ENCODE data around the gene LSM4.

The LSM4 gene

DNA sequence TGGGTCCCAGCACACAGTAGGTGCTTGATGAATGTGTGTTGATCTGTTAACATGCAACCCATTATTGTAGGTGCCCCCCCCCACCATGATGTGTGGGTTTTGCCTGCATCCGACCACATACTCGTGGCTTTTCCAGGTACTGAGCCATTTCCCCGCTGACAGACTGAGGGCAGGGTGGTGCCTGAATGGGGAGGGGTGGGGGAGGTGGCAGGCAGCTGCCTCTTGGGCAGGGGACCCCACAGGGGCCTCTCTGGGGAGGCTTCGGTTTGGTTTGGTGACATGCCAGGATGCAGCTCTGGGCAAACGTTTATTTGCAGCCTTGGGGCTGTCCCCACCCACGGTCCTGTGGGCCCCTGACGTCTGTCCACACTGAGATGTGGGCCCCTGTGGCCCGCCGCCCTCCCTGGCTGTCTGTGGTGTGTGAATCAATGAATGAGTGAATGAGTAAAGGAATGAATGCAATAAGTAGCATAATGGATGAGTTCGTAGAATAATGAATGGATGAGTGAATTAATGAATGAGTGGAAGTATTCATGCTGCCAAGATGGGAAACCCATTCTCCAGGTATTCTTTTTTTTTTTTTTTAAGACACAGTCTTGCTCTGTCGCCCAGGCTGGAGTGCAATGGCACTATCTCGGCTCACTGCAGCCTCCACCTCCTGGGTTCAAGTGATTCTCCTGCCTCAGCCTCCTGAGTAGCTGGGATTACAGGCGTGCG lies 32.4 kb downstream of the LSM4 start:
- no peak for DNase-seq

DNA sequence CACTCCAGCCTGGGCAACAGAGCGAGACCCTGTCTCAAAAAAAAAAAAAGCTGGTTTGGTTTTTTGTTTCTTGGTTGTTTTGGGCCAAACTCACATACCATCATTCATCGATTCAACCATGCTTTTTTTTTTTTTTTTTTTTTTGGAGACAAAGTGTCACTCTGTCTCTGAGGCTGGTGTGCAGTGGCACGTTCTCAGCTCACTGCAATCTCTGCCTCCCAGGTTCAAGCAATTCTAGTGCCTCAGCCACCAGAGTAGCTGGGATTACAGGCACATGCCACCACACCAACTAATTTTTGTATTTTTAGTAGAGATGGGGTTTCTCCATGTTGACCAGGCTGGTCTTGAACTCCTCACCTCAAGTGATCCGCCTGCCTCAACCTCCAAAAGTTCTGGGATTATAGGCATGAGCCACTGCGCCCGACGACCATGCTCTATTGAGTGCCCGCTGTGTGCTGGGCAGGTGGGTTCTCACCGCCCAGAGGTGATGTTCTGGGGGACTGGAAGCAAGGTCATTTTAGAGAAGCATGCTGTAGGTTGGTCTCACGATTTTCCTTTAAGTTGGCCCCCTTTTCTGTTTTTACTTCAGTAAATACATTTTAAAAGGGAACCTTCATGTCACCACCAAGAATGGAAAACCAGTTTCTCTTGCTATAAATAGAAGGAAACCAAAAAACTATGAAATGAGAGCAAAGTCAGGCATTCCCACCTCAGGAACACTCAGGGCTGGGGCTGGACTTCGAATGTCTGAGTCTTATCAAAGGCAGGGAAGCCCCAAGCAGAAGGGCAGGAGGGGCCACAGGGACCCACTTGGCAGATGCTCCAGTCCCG lies 33.2 kb downstream of the LSM4 start:
- no peak for DNase-seq

GRCh38 chr19:18287836-18288772 lies 34.8 kb downstream of the LSM4 start:
- no peak for DNase-seq

GRCh38 chr19:18286973-18287635 lies 35.8 kb downstream of the LSM4 start:
- no peak for DNase-seq

DNA sequence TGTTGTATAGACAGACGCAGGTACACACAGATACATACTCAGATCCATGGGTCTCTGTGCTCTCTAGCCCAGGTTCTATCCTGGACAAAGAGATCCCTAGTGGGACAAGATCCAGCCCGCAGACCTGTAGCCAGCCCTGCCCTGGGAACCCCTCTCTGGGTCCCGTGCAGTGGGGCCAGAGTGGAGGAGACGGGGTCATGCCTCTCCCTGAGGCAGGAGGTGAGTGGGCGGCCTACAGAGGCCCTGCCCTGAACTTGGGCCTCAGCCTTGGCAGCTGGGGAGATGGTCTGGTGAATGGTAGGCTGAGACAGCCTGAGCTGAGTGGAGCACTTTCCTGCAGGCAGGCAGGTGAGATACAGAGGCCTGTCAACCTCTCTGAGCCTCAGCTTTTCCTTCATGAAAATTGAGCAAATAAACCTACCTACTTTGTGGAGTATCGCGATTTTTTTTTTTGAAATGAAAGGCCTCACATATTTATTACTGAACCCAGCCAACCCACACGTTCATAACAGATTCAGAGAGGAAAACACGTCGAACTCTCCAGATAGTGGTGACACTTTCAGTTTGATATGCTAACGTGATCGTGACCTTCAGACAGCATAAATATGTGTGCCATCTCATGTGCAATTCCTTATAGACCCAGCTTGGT lies 38.0 kb downstream of the LSM4 start:
- no peak for DNase-seq

- no peak for DNase-seq
These were observed 39.5 kb downstream of the LSM4 start for GRCh38 chr19:18283338-18283737.

DNA sequence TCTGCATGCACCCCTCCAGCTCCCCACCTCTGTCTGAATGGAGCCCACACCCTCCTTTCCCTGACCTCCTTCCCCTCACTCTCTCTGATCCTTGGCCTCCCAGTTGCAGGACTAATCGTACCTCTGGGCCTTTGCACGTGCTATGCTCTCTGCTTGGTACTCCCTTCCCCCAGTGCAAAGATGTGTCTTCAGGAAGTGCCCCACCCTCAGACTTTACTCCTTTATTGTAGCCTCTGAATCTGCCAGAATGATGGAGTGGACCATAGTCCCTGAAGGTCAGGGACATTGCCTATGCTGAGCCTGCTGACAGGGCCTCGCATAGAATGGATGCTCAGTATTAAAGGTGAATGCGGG lies 40.1 kb downstream of the LSM4 start:
- no peak for DNase-seq

DNA sequence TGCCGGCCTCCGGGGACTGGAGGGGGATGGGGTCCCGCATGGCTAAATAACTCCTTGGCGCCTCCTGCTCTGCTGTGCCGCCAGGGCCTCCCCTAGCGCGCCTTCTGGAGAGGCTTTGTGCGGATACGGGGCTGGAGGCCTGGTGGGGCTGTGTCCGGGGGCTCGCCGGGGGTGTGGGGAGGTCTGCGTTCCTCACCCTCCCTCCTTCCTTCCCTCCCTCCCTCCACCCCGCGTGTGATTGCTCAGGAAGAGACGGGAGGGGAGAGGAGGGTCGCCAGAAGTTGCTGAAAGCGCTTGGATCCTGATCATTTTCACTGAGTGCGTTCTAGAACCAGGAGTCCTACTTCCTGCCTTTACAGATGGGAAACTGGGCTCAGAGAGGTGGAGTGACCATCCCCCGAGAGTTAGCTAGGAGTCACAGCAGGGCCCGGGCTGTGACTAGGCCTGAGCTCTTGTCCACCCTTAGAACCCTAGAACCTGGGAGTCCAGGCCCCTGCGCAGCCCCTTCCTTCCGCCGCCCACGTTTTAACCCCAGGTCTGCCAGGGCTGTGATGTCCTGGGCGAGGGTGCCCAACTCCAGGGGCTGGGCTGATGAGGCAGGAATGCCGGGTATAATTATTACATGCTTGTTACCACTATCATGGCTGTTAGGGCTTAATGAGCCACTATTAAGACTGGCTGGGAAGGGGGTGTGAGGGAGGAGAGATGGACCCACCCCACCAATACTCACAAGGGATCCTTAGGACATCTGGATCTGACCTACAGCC lies 40.7 kb downstream of the LSM4 start:
- peak; percentile 70 for DNase-seq

- DNase-seq: peak; percentile 74
These were observed 41.5 kb downstream of the LSM4 start, which contains the start of gene JUND for GRCh38 chr19:18281082-18282020. TSS of gene JUND (minus strand) at chr19:18281622. CDS start at chr19:18281484, 138 bp downstream.

GRCh38 chr19:18280247-18281081 lies 42.4 kb downstream of the LSM4 start:
- peak; percentile 22 for DNase-seq

DNA sequence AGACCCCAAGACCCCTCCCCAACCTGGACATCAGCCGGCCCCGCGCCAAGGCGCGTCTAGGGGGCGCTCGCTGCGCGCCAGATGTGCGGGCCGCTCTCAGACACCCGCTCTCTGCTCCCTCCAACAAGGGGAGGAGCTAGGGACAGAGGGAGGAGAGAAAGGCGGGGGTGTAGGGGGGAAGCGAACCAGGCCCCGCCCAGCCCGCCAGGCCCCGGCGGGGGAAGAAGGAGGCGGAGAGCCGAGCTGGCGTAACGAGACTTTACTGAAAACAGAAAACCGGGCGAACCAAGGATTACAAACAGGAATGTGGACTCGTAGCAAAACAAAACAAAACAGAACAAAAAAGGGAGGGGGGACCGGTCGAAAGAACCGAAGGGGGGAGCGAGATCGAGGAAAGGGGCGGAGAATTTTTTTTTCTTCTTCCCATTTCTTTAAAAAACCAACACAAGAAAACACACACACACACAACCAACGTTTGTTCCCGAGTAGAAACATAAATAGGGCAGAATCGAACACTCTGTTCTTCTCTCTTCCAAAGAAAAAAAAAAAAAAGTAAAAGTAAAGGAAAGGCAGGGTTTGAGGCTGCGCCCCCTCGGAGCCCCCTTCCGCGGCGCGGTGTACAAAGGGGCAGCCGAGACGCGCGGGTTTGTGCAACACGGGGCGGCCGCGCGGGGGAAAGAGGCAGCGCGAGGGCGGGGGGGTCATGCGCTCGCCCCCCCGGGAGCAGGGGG lies 43.2 kb downstream of the LSM4 start:
- DNase-seq: peak; percentile 64

- no peak for DNase-seq
These were observed 43.7 kb downstream of the LSM4 start for GRCh38 chr19:18279266-18279515.

DNA sequence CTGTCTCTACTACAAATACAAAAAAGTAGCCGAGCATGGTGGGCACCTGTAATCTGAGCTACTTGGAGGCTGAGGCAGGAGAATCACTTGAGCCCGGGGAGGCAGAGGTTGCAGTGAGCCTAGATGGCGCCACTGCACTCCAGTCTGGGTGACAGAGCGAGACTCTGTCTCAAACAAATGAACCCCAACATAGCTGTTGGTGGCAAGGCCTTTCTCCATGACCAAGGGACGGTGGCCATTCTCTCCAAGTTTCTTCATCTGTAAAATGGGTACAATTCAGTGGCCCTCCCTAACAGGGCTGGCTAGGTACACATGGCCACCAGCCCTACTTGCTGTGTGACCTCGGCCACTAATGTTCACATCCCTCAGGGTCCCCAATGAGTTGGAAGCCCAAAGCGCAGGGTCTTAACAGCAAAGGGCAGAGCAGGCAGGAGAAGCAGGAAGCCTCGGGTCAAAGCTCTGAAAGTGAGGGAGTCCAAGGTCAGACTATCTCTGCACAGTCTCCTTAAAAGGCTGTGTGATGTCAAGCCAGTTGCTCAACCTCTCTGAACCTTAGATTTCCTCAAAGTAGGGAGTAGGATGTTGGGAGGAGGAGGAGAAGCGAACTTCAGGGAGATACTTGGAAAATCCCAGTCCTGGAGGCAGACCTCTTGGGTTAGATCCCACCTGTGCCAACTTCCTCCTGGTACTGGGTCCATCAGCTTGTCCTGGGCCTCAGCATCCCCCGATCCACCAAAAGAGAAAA lies 44.2 kb downstream of the LSM4 start:
- no peak for DNase-seq

GRCh38 chr19:18274781-18275356 lies 48.0 kb downstream of the LSM4 start:
- no peak for DNase-seq

GRCh38 chr19:18274219-18274780 lies 48.6 kb downstream of the LSM4 start, which contains the start of gene IQCN:
TSS of gene IQCN (minus strand) at chr19:18274452. CDS start at chr19:18269478, 4,974 bp downstream.
- no peak for DNase-seq

DNA sequence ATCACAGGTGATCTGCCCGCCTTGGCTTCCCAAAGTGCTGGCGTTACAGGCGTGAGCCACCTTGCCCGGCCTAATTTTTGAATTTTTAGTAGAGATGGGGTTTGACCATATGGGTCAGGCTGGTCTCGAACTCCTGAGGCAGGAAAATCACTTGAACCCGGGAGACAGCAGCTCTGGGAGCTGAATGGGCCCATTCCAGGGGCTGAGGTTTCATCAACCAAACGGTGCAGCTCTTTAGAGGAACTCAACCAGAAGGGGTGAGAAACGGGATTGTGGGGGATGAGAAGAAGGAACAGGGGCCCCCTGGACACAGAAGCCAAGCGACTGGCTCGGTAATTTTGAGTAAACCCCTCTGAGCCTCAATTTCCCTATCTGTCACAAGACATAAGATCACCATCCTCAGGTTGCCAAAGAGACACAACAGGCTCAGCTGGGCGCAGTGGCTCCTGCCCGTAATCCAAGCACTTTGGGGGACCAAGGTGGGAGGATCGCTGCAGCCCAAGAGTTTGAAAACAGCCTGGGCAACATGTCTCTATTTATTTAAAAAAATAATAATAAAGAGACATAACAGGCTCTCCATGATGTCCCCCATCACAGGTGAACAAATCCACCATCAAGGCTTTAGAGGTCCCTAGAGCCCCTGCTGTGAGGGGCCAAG lies 49.2 kb downstream of the LSM4 start:
- DNase-seq: no peak

GRCh38 chr19:18271433-18271841 lies 51.4 kb downstream of the LSM4 start:
- no peak for DNase-seq
